Calu3 (cell line): Measurements from ENCODE around the gene NUBPL. TPM values are rescaled to one million over a fixed set of nuclear protein-coding genes. Genes with fewer than 3 reads are reported as not detected.
"Not testable (repeated sequence)": the region's sequence is repeated elsewhere in the genome, so short reads cannot be mapped to it uniquely, and the experiment has no call there.

Experiments used
- BruUV-seq: library from RNA; stranded (reverse); fragments of 400-500 nt; replicated peaks from 2 replicates; lab custom pipeline; 2021; lab: Mats Ljungman, UMichigan
- CTCF ChIA-PET: fragments of 300-600 bp; sonication (Branson Sonifier 250); formaldehyde crosslinking; loops from one replicate; lab custom pipeline; 2022; ENCODE audit warnings: antibody characterized with exemption; lab: Charles Lee
- DNase-seq: peaks from one replicate; pipeline ENCODE4 v3.0.0; 2022
- H3K27ac Mint-ChIP-seq: one replicate; pipeline ENCODE4 v1.8.0; 2022; ENCODE audit warnings: mixed read lengths; ENCODE audit not compliant: unreplicated experiment
- H3K27me3 Mint-ChIP-seq: one replicate; pipeline ENCODE4 v1.8.0; 2022; ENCODE audit warnings: mixed read lengths; ENCODE audit not compliant: unreplicated experiment
- H3K36me3 Mint-ChIP-seq: one replicate; pipeline ENCODE4 v1.8.0; 2022; ENCODE audit warnings: mild to moderate bottlenecking, moderate library complexity, mixed read lengths; ENCODE audit not compliant: insufficient read depth, unreplicated experiment
- H3K4me1 Mint-ChIP-seq: one replicate; pipeline ENCODE4 v1.8.0; 2022; ENCODE audit warnings: mild to moderate bottlenecking, low read depth, mixed read lengths; ENCODE audit not compliant: unreplicated experiment
- H3K4me3 Mint-ChIP-seq: one replicate; pipeline ENCODE4 v1.8.0; 2022; ENCODE audit warnings: mild to moderate bottlenecking, low read depth, moderate library complexity, mixed read lengths; ENCODE audit not compliant: unreplicated experiment
- H3K9me3 Mint-ChIP-seq: one replicate; pipeline ENCODE4 v1.8.0; 2022; ENCODE audit warnings: low read depth, mixed read lengths; ENCODE audit not compliant: unreplicated experiment
- CTCF ChIP-seq: fragments of 200-600 bp; IDR thresholded peaks from one replicate; pipeline ENCODE4 v1.8.0; 2022; ENCODE audit warnings: antibody characterized with exemption; ENCODE audit not compliant: unreplicated experiment
- intact Hi-C: fragments of 100-400 bp; cut with micrococcal nuclease; formaldehyde crosslinking; loops from one replicate; pipeline ENCODE4 v1.10.0; 2022; ENCODE audit not compliant: unreplicated experiment
- total RNA-seq: library from RNA; stranded (reverse); gene quantifications from 2 replicates; pipeline ENCODE4 v1.2.3, GENCODE V29; 2022

The NUBPL gene
- total RNA-seq, 1 experiment from 2014 or later: 14.2 TPM

GRCh38 chr14:31622060-31622459, 60.9 kb downstream of the NUBPL start:
- Mint-ChIP-seq H3K4me3 (no peak overlapping the region), H3K27me3 (no peaks in the 10 kb centered on the region), H3K27ac (no peak overlapping the region), H3K36me3 (no peaks in the 10 kb centered on the region), H3K9me3 (peaks cover 17% of the 10 kb centered on the region), H3K4me1 (peaks cover 15% of the 10 kb centered on the region)
- no peak for TF ChIP-seq CTCF
- CTCF ChIA-PET: no interaction called here
- intact Hi-C loops: no loop called here
- no peak for DNase-seq
- no TSS peak for BruUV-seq

- intact Hi-C loops: not testable (repeated sequence)
Measured at GRCh38 chr14:31652900-31653299, 91.7 kb downstream of the NUBPL start.

GRCh38 chr14:31657917-31658316, 96.7 kb downstream of the NUBPL start:
- DNase-seq: no peak
- no peak overlapping the region for H3K27ac Mint-ChIP-seq
- no peak for TF ChIP-seq CTCF
- CTCF ChIA-PET: interaction anchor here (0.6 kb wide), 1 partner anchor 11 kb away, joined by 3 read pairs; no protein-coding TSS in a partner anchor
- no peaks in the 10 kb centered on the region for H3K36me3 Mint-ChIP-seq
- H3K27me3 Mint-ChIP-seq: no peaks in the 10 kb centered on the region
- no peaks in the 10 kb centered on the region for H3K9me3 Mint-ChIP-seq
- intact Hi-C loops: no loop called here
- no TSS peak for BruUV-seq
- H3K4me3 Mint-ChIP-seq: no peak overlapping the region
- no peaks in the 10 kb centered on the region for H3K4me1 Mint-ChIP-seq

More at GRCh38 chr14:31652900-31653299, 91.7 kb downstream of the NUBPL start:
- DNase-seq, H3K4me3 Mint-ChIP-seq, H3K4me1 Mint-ChIP-seq, H3K9me3 Mint-ChIP-seq, CTCF ChIA-PET, BruUV-seq, H3K36me3 Mint-ChIP-seq, H3K27ac Mint-ChIP-seq, H3K27me3 Mint-ChIP-seq: not testable (repeated sequence)

GRCh38 chr14:31659278-31659677, 98.1 kb downstream of the NUBPL start:
- Mint-ChIP-seq H3K9me3 (no peaks in the 10 kb centered on the region), H3K4me1 (no peaks in the 10 kb centered on the region), H3K4me3 (no peak overlapping the region), H3K27me3 (no peaks in the 10 kb centered on the region), H3K27ac (no peak overlapping the region), H3K36me3 (no peaks in the 10 kb centered on the region)
- BruUV-seq: no TSS peak
- CTCF ChIA-PET: no interaction called here
- intact Hi-C loops: no loop called here
- no peak for DNase-seq
- no peak for TF ChIP-seq CTCF

- BruUV-seq: no TSS peak
- H3K27me3 Mint-ChIP-seq: no peaks in the 10 kb centered on the region
- DNase-seq: no peak
- CTCF ChIA-PET: no interaction called here
- H3K9me3 Mint-ChIP-seq: no peaks in the 10 kb centered on the region
- no peak overlapping the region for H3K27ac Mint-ChIP-seq
- no peak overlapping the region for H3K4me3 Mint-ChIP-seq
- intact Hi-C loops: no loop called here
- H3K4me1 Mint-ChIP-seq: no peaks in the 10 kb centered on the region
- TF ChIP-seq CTCF: no peak
- H3K36me3 Mint-ChIP-seq: no peaks in the 10 kb centered on the region
Measured at GRCh38 chr14:31660191-31660590, 99.0 kb downstream of the NUBPL start.
